GM12892 (cell line): Measurements from ENCODE around the gene SMAP2.

Experiments used
- DNase-seq: peaks from one replicate; pipeline ENCODE4 v3.0.0; 2011; ENCODE audit not compliant: insufficient read length
- FAIRE-seq: peaks from 2 replicates; lab custom pipeline; 2011; peaks lifted over from hg19 to GRCh38; lab: Jason Lieb, UNC
- POLR2A ChIP-seq: IDR thresholded peaks from 2 replicates; pipeline ENCODE4 v1.6.1; 2011; ENCODE audit warnings: low read depth, low read length, control low read depth
- POLR2AphosphoS5 ChIP-seq: IDR thresholded peaks from 2 replicates; pipeline ENCODE4 v1.6.1; 2011; ENCODE audit warnings: low read depth, low read length, control low read depth
- TAF1 ChIP-seq: IDR thresholded peaks from 2 replicates; pipeline ENCODE4 v1.6.1; 2011; ENCODE audit warnings: low read depth, mild to moderate bottlenecking, control low read depth, low read length, borderline replicate concordance

SMAP2 gene

DNA sequence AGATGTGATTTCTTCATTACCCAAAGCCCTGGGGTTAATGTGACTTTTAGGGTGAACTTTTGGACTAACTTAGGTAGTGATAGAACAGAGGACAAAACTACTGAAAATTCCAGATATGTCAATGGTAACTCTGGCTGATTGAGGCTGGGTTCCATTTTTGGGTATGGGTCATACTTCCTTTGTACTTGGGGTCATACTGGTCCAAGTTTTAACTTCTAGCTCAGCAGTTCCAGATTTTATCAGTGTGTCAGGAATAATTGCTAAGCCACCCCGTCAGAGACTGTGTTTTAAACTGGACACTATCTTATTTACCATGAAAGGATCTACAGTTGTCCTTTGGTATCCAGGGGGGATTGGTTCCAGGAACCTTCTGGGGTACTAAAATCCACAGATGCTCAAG lies 4.0 kb downstream of the SMAP2 start:
- no peak for FAIRE-seq
- TF ChIP-seq TAF1 (no peak), POLR2A (no peak), POLR2AphosphoS5 (no peak)
- no peak for DNase-seq

DNA sequence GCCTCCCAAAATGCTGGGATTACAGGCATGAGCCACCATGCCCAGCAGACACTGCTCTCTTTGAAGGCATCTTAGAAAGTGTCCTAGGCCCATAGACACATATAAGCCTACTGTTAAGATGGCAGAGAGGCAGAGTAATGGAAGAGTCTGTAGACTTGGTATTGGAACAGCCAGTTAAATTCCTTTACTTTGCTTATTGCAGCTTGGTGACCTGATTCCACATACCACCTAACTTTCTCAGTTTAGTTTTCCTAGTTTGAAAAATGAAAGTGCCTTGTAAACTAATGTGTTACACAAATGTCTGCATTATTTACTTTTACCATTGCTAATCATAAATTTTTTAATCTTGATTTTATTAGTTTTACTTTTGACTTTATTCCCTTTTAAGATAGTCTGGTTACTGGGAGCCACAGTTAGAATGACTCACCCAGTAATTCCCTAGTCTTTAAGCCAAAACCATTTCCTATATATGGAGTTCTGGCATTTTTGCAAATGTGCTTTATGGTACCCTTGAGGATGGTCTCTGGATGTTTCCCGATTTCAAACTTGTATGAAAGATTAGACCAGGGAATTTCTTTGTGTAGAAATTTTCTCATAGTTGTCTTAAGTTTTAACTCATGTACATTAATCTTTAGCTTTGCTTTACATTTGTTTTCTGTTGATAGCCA lies 6.4 kb downstream of the SMAP2 start:
- DNase-seq = no peak

DNA sequence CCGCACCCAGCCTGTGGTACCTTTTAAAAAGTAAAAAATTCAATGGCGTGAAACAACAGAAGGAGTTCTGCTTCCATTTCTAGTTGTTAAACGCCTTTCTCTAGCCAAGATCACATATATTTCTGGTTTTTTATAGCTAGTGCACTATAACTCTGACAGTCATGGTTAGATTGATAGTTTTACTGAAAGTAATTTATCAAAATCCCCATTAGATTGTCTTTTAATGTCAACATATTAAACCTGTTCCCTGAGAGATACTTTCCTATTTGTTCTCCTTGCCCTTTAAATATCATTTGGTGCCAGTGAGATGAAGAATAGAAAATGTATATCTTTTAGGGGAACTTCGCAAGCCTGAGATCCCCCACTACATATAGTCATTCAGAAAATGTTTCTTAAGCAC lies 7.3 kb downstream of the SMAP2 start:
- DNase-seq (no peak), FAIRE-seq (no peak)

More for the DNA sequence above, 6.4 kb downstream of the SMAP2 start:
- peak; percentile 33 for FAIRE-seq
- TF ChIP-seq TAF1 (no peak), POLR2A (no peak), POLR2AphosphoS5 (no peak)

DNA sequence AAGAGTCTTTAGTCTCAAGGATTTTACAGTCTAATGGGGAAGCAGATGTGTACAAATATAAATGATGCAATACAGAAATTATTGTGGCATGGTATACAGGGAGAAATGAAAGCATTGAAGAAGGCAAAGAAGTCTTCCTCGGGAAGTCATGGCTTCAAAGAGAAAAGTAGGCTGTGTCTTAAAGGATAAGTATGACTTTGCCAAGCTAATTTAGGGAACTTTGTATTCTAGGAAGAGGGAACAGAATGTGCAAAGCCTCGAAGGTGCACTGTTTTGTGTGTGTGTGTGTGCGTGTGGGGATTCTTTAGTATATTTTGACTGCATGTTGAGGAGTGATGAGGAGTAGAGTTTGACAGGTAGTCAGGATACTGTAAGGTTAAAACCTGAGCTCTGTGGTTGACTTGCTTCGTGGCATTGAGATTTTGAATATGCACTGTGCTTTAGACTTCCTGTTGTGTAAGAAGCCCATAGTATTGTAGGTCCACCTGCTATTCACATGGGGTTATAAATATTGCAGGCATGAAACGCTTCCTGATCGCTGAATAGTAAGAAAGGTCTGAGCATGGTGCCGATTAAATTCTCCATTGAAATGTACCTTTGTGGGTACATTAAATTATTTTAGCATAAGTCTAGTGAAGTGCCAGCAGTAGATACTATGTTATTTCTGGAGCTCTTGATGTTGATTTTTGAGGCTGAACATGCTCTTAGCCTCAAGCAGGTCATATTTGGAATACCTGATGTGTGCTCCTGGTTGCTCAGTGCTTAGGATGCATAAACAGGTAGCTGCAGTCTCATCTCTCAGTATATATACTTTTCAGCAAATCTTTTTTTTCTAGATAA lies 8.0 kb downstream of the SMAP2 start:
- FAIRE-seq (peak; percentile 93), DNase-seq (no peak)
- peak; percentile 77; the same call in 1 of the 2 replicates for TF ChIP-seq POLR2AphosphoS5
- TF ChIP-seq TAF1 = no peak
- TF ChIP-seq POLR2A = peak; percentile 71

More for the DNA sequence above, 7.3 kb downstream of the SMAP2 start:
- no peak for TF ChIP-seq POLR2A
- no peak for TF ChIP-seq TAF1
- TF ChIP-seq POLR2AphosphoS5 = no peak

GRCh38 chr1:40382108-40382460 lies 8.6 kb downstream of the SMAP2 start:
- TF ChIP-seq POLR2A (no peak), TAF1 (no peak), POLR2AphosphoS5 (no peak)
- no peak for DNase-seq
- peak; percentile 73 for FAIRE-seq

DNA sequence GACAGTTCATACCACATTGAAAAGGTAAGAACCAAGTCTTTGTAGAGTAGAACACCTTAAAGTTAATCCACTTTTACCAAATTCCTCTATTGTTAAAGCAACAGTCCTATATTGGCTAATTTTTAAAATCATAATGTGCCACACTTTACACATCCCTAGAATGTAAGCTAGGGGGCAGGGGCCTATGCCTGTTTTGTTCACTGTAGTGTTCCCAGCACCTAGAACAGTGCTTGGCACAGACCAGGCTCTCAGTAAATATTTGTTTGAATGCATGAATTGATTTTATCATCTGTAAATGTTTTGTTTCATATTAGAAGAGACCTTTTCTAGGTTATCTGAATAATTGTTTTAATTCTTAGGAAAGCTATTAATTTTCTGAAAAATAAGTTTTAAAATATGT lies 9.1 kb downstream of the SMAP2 start:
- FAIRE-seq (peak; percentile 9), DNase-seq (no peak)
- TF ChIP-seq TAF1 (no peak), POLR2AphosphoS5 (no peak), POLR2A (no peak)

- DNase-seq = no peak
- TF ChIP-seq POLR2A (peak; percentile 14; the same call in 1 of the 2 replicates), TAF1 (no peak), POLR2AphosphoS5 (no peak; the same call in 1 of the 2 replicates)
- FAIRE-seq = peak; percentile 44
Observed at GRCh38 chr1:40383095-40383487, 9.6 kb downstream of the SMAP2 start.

GRCh38 chr1:40383488-40384412 lies 10.2 kb downstream of the SMAP2 start:
- peak; percentile 58 for FAIRE-seq
- TF ChIP-seq TAF1 (no peak), POLR2A (peak; percentile 29; the same call in 1 of the 2 replicates)
- no peak for DNase-seq

DNA sequence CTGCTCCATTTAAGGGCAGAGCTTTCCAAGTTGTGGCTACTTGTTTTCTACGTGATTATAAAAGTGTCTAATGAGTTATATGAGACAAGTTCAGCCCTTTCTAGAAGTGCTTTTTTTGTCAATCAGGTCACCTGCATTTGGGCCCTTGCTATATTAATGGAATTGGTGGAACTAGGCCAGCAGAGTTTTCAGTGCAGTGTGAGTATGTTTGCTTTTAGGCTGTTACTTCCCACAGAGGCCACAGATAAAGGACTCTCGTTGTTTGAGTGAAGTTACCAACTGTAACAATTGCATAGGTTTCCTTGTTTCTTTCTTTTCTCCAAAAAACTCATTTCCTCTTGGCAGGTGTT lies 10.9 kb downstream of the SMAP2 start:
- TF ChIP-seq POLR2AphosphoS5 (no peak), POLR2A (no peak), TAF1 (no peak)
- FAIRE-seq (peak; percentile 61), DNase-seq (no peak)

GRCh38 chr1:40384887-40385286 lies 11.4 kb downstream of the SMAP2 start:
- FAIRE-seq = peak; percentile 89
- no peak for DNase-seq
- peak; percentile 68; the same call in 1 of the 2 replicates for TF ChIP-seq POLR2A
- no peak for TF ChIP-seq TAF1
- TF ChIP-seq POLR2AphosphoS5 = 0 out of 2 replicates have a peak, but pooled peaks have one; percentile 32

DNA sequence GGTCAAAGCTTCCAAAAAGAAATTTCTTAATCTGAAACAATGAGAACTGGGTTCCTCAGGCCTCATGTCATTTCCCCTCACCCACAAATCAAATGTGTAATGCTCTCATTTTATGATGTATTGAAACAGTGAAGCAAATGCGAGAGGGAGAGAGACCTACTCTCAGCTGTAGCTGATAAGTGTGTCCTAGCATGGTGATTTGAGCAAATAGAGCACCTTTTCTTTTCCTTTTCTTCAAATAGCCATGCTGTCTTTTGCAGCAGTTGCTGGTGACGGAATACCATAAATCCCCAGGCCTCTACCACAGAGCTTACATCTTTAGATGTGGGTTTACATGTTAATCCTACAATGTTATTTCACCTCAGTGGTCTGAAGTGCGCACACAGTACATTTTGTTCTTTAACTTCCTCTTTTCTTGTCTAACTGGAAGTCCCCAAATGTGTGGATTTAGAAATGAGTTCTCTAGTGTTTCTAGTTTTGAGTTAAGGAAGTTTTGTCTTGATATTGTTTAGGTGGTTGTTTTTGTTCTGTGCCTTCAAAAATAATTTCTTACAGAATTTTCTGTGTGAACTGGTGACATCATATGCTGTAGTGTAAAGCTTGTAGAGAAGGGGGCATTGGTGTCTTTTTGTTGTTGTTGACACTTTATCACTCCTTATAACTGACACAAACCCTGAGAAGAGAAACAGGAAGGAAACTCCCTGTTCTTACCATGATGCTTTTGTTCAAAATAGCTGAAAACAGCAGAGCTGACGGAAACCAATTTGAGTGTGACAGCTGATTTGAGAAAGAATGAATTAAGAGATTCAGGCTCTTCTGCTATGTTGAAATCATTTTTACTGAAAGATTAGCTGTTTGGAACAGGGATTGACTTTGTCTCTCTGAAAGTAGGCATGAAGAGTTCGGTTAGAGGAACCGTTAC lies 12.2 kb downstream of the SMAP2 start:
- FAIRE-seq (peak; percentile 90), DNase-seq (no peak)
- TF ChIP-seq POLR2AphosphoS5 (peak; percentile 59), POLR2A (no peak; the same call in none of the 2 replicates)
